ENCODE measurements around the gene CBLL1.
A peak's percentile ranks its signal among the peaks of the same experiment; 100 is the strongest.

GRCh38 chr7:107743567-107744344 is at the start of gene CBLL1:
- peak; percentile 67 for TF ChIP-seq CTCF (IDR thresholded peaks at IDR 0.05)
- no peak for TF ChIP-seq EZH2 (IDR thresholded peaks at IDR 0.05; ENCODE audit: borderline replicate concordance, insufficient read depth, low read depth, low read length, poor library complexity, severe bottlenecking)

Data from B cell (primary cell).